ENCODE results near the gene CASP2.
A peak's percentile ranks its signal among the peaks of the same experiment; 100 is the strongest.

CASP2 gene

DNA sequence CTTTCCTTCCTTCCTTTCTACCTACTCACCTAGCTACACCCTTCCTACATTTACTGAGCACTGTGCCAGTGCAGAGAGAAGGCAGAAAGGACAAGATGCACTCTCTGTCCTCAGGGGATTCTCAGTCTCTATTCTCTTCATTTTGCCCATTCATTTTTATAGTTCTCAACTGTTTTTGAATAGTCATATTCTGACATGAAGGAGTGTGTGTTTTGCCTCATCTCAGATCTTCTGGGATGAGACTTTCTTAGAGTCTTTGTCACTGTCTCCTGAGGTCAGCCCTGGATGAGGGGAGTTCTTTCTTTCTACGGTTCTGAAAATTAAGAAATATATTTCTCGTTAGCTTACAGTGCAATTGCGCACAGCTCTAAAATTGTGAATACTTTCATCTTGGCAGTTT is 49.1 kb downstream of the CASP2 start:
- Histone ChIP-seq H3K27ac (replicated peaks) (no peak overlapping the region), H3K4me3 (replicated peaks; ENCODE audit: insufficient read depth, low read length) (no peak overlapping the region), H3K27me3 (ENCODE audit: insufficient read depth, poor library complexity, severe bottlenecking) (no peaks in the 10 kb centered on the region)
- no peak for DNase-seq (ENCODE audit: low read depth in 1 of 2, low spot score in 1 of 2)
- TF ChIP-seq SPI1 (IDR thresholded peaks at IDR 0.05; ENCODE audit: borderline replicate concordance, low read depth) (no peak), GABPA (IDR thresholded peaks at IDR 0.05; ENCODE audit: low read depth) (no peak)

DNA sequence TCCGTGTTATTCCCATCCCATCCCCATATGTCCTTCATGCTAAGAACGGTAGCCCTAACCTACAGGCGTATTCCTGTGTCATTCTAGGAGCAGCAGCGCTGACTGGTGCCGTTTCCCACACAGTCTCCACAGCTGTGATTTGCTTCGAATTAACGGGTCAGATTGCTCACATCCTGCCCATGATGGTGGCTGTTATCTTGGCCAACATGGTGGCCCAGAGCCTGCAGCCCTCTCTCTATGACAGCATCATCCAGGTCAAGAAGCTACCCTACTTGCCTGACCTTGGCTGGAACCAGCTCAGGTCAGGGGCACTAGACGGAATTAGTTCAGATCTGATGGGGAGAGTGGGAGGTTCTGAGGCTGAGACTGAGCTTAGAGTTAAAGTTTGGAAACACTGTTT is 53.7 kb downstream of the CASP2 start:
- no peaks in the 10 kb centered on the region for H3K27me3 ChIP-seq (ENCODE audit: insufficient read depth, poor library complexity, severe bottlenecking)
- TF ChIP-seq SPI1 (IDR thresholded peaks at IDR 0.05; ENCODE audit: borderline replicate concordance, low read depth) (no peak), POLR2AphosphoS5 (IDR thresholded peaks at IDR 0.05; ENCODE audit: low read depth) (no peak), GABPA (IDR thresholded peaks at IDR 0.05; ENCODE audit: low read depth) (no peak)
- TF ChIP-seq, protein P1, sequence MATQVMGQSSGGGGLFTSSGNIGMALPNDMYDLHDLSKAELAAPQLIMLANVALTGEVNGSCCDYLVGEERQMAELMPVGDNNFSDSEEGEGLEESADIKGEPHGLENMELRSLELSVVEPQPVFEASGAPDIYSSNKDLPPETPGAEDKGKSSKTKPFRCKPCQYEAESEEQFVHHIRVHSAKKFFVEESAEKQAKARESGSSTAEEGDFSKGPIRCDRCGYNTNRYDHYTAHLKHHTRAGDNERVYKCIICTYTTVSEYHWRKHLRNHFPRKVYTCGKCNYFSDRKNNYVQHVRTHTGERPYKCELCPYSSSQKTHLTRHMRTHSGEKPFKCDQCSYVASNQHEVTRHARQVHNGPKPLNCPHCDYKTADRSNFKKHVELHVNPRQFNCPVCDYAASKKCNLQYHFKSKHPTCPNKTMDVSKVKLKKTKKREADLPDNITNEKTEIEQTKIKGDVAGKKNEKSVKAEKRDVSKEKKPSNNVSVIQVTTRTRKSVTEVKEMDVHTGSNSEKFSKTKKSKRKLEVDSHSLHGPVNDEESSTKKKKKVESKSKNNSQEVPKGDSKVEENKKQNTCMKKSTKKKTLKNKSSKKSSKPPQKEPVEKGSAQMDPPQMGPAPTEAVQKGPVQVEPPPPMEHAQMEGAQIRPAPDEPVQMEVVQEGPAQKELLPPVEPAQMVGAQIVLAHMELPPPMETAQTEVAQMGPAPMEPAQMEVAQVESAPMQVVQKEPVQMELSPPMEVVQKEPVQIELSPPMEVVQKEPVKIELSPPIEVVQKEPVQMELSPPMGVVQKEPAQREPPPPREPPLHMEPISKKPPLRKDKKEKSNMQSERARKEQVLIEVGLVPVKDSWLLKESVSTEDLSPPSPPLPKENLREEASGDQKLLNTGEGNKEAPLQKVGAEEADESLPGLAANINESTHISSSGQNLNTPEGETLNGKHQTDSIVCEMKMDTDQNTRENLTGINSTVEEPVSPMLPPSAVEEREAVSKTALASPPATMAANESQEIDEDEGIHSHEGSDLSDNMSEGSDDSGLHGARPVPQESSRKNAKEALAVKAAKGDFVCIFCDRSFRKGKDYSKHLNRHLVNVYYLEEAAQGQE (IDR thresholded peaks at IDR 0.05; ENCODE audit: insufficient replicate concordance, low read depth): no peak
- TF ChIP-seq, protein P2, sequence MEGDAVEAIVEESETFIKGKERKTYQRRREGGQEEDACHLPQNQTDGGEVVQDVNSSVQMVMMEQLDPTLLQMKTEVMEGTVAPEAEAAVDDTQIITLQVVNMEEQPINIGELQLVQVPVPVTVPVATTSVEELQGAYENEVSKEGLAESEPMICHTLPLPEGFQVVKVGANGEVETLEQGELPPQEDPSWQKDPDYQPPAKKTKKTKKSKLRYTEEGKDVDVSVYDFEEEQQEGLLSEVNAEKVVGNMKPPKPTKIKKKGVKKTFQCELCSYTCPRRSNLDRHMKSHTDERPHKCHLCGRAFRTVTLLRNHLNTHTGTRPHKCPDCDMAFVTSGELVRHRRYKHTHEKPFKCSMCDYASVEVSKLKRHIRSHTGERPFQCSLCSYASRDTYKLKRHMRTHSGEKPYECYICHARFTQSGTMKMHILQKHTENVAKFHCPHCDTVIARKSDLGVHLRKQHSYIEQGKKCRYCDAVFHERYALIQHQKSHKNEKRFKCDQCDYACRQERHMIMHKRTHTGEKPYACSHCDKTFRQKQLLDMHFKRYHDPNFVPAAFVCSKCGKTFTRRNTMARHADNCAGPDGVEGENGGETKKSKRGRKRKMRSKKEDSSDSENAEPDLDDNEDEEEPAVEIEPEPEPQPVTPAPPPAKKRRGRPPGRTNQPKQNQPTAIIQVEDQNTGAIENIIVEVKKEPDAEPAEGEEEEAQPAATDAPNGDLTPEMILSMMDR (IDR thresholded peaks at IDR 0.05; ENCODE audit: insufficient read depth, low read length): no peak
- no peak overlapping the region for H3K4me3 ChIP-seq (replicated peaks; ENCODE audit: insufficient read depth, low read length)
- DNase-seq (ENCODE audit: low read depth in 1 of 2, low spot score in 1 of 2): no peak
- no peak overlapping the region for H3K27ac ChIP-seq (replicated peaks)

DNA sequence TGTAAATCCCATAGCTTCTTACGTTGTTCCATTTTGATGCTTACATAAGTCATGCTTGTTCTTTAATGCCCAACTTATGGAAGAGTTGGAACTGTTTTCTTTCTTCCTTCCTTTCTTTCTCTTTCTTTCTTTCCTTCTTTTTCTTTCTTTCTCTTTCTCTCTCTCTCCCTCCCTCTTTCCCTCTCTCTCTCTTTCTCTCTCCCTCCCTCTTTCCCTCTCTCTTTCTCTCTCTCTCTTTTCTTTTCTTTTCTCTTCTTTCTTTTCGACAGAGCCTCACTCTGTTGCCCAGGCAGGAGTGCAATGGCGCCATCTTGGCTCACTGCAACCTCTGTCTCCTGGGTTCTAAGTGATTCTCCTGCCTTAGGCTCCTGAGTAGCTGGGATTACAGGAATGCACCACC is 55.4 kb downstream of the CASP2 start:
- no peaks in the 10 kb centered on the region for H3K27me3 ChIP-seq (ENCODE audit: insufficient read depth, poor library complexity, severe bottlenecking)
- no peak overlapping the region for H3K27ac ChIP-seq (replicated peaks)
- TF ChIP-seq, protein P2 (IDR thresholded peaks at IDR 0.05; ENCODE audit: insufficient read depth, low read length): no peak
- H3K4me3 ChIP-seq (replicated peaks; ENCODE audit: insufficient read depth, low read length): no peak overlapping the region
- no peak for DNase-seq (ENCODE audit: low read depth in 1 of 2, low spot score in 1 of 2)

DNA sequence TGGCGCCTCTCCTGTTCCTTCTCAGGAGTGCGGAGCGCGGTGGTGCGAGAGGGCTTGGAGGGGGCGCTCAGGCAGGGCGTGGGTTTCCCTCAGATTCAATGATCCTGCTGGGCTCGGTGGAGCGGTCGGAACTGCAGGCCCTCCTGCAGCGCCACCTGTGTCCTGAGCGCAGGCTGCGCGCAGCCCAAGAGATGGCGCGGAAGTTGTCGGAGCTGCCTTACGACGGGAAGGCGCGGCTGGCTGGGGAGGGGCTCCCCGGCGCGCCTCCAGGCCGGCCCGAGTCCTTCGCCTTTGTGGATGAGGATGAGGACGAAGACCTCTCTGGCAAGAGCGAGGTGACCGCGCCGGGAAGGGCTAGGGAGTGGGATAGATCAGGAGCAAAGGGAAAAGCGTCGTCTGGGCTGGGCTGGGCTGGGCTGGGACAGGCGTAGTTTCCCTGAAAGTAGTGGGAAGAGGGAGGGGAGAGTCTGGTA is 57.3 kb downstream of the CASP2 start:
- H3K4me3 ChIP-seq (replicated peaks; ENCODE audit: insufficient read depth, low read length): no peak overlapping the region; the same call in 1 of the 2 replicates
- no peak overlapping the region for H3K27ac ChIP-seq (replicated peaks)
- peak in 1 of 2 experiments; percentile 56 for DNase-seq (ENCODE audit: low read depth in 1 of 2, low spot score in 1 of 2)
- TF ChIP-seq GABPA (IDR thresholded peaks at IDR 0.05; ENCODE audit: low read depth) (no peak), SPI1 (IDR thresholded peaks at IDR 0.05; ENCODE audit: borderline replicate concordance, low read depth) (no peak), POLR2AphosphoS5 (IDR thresholded peaks at IDR 0.05; ENCODE audit: low read depth) (no peak)
- TF ChIP-seq, protein P1 (IDR thresholded peaks at IDR 0.05; ENCODE audit: insufficient replicate concordance, low read depth): no peak
- TF ChIP-seq, protein P2 (IDR thresholded peaks at IDR 0.05; ENCODE audit: insufficient read depth, low read length): no peak
- no peaks in the 10 kb centered on the region for H3K27me3 ChIP-seq (ENCODE audit: insufficient read depth, poor library complexity, severe bottlenecking)

Data from HL-60 (cell line).